ENCODE measurements around the gene PYGB. TPM values are rescaled to one million over a fixed set of nuclear protein-coding genes. Genes with fewer than 3 reads are reported as not detected.

Gene PYGB
- total RNA-seq, 1 donor from 2014 or later = 46.6 TPM

DNA sequence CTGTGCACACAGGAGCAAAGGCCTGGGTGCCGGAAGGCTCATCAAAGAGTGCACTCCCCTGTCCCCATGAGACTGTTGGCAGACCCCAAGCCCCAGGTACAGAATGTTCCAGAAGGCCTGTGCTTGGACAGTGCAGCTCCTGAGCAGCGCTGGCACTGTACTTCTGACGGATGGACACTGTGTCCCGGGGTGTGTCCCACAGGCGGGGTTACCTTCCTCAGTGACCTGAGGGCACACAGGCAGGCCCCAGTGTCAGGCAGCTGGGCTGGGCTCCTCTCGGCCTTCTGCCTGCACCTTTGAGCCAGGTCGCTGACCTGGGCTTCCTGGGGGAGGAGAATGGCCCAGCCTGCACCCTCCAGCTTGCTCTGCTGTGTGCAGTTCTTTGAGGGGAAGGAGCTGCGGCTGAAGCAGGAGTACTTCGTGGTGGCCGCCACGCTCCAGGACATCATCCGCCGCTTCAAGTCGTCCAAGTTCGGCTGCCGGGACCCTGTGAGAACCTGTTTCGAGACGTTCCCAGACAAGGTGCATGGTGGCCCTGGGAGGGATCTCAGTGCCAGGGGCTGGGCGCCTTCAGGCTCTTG lies 30.1 kb downstream of the PYGB start:
- TF ChIP-seq, protein P1, sequence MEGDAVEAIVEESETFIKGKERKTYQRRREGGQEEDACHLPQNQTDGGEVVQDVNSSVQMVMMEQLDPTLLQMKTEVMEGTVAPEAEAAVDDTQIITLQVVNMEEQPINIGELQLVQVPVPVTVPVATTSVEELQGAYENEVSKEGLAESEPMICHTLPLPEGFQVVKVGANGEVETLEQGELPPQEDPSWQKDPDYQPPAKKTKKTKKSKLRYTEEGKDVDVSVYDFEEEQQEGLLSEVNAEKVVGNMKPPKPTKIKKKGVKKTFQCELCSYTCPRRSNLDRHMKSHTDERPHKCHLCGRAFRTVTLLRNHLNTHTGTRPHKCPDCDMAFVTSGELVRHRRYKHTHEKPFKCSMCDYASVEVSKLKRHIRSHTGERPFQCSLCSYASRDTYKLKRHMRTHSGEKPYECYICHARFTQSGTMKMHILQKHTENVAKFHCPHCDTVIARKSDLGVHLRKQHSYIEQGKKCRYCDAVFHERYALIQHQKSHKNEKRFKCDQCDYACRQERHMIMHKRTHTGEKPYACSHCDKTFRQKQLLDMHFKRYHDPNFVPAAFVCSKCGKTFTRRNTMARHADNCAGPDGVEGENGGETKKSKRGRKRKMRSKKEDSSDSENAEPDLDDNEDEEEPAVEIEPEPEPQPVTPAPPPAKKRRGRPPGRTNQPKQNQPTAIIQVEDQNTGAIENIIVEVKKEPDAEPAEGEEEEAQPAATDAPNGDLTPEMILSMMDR (IDR thresholded peaks at IDR 0.05; ENCODE audit: unreplicated experiment) = no peak
- H3K9me3 Mint-ChIP-seq = no peaks in the 10 kb centered on the region
- H3K4me1 Mint-ChIP-seq = no peaks in the 10 kb centered on the region
- no peaks in the 10 kb centered on the region for H3K27me3 Mint-ChIP-seq (ENCODE audit: low read depth)
- H3K4me3 Mint-ChIP-seq = no peak overlapping the region
- H3K27ac Mint-ChIP-seq = no peak overlapping the region
- H3K36me3 Mint-ChIP-seq = peaks cover 20% of the 10 kb centered on the region
- no peak for DNase-seq (ENCODE audit: low spot score in 2 of 2, unreplicated experiment in 2 of 2)

DNA sequence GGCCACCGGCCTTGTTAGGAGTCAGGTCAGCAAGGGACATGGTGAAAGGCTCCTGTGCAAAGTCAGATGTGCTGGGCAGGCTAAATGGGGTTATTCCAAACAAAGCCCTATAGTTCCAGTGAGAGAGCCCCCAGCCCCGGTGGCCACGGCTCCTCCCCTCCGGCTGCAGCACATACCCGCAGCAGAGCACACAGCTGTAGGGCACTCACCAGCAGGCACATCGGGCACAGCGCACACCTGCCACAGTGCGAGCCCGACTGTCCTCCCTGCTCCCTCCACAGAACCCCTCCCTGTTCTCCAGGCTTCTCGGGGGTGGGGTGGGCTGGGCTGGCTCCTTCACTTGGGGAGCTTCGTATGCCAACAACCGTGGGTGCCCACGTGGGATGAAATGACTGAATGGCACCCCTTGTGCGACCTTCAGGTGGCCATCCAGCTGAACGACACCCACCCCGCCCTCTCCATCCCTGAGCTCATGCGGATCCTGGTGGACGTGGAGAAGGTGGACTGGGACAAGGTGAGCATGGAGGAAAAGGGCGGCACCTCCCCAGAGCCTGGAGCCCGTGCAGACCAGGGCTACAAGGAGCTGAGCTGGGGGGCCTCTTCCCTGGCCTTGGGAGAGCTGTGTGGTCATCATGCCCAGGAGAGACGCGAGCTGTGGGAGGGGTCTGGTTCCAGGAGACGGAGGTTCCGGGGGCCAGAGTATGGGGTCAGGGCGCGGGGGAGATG lies 30.9 kb downstream of the PYGB start:
- Mint-ChIP-seq H3K9me3 (no peaks in the 10 kb centered on the region), H3K4me1 (no peaks in the 10 kb centered on the region), H3K4me3 (no peak overlapping the region), H3K27ac (no peak overlapping the region), H3K36me3 (peaks cover 22% of the 10 kb centered on the region), H3K27me3 (ENCODE audit: low read depth) (no peaks in the 10 kb centered on the region)
- TF ChIP-seq, protein P1 (IDR thresholded peaks at IDR 0.05; ENCODE audit: unreplicated experiment) = no peak
- peak in 1 of 2 experiments; percentile 13 for DNase-seq (ENCODE audit: low spot score in 2 of 2, unreplicated experiment in 2 of 2)

DNA sequence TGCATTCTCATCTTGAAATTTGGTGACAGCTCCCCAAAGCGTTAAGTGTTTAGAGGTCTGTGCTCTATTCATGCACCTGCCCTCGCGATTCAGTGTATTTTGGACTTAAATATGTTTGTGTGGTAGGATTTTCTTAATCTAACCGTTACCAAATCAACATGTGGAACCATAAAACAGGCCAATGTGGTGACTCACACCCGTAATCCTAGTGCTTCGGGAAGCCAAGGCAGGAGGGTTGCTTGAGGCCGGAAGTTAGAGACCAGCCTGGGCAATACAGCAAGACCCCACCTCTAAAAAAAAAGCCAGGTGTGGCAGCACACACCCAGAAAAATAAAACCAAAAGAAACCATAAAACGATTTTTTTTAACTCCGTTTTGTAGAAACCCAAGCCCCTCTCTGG lies 31.5 kb downstream of the PYGB start:
- Mint-ChIP-seq H3K9me3 (no peaks in the 10 kb centered on the region), H3K4me3 (no peak overlapping the region), H3K27me3 (ENCODE audit: low read depth) (no peaks in the 10 kb centered on the region), H3K27ac (no peak overlapping the region), H3K36me3 (peaks cover 22% of the 10 kb centered on the region), H3K4me1 (no peaks in the 10 kb centered on the region)
- DNase-seq (ENCODE audit: low spot score in 2 of 2, unreplicated experiment in 2 of 2) = no peak
- TF ChIP-seq, protein P1 (IDR thresholded peaks at IDR 0.05; ENCODE audit: unreplicated experiment) = no peak

DNA sequence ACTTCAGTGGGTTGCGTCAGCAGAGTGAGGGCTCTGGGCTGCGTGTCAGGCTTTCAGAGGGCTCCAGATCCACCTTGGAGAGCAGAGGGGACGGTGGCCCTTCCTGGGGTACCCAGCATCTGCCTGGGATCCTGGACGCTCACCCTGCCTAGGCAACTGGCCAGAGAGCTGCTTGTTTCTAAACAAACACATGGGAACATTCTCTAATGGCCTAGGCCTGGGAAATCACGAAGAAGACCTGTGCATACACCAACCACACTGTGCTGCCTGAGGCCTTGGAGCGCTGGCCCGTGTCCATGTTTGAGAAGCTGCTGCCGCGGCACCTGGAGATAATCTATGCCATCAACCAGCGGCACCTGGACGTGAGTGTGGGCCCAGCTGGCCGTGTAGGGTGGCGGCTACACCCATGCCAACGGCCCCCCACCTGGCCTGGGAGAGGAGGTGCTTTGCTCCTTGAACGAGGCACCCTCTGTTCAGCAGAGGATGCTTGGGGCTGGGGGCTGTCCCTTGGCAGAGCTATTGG lies 32.2 kb downstream of the PYGB start:
- no peaks in the 10 kb centered on the region for H3K27me3 Mint-ChIP-seq (ENCODE audit: low read depth)
- TF ChIP-seq, protein P1 (IDR thresholded peaks at IDR 0.05; ENCODE audit: unreplicated experiment) = no peak
- H3K4me1 Mint-ChIP-seq = no peaks in the 10 kb centered on the region
- H3K27ac Mint-ChIP-seq = no peak overlapping the region
- no peaks in the 10 kb centered on the region for H3K9me3 Mint-ChIP-seq
- H3K4me3 Mint-ChIP-seq = no peak overlapping the region
- H3K36me3 Mint-ChIP-seq = peaks cover 22% of the 10 kb centered on the region
- DNase-seq (ENCODE audit: low spot score in 2 of 2, unreplicated experiment in 2 of 2) = peak in 1 of 2 experiments; percentile 10

DNA sequence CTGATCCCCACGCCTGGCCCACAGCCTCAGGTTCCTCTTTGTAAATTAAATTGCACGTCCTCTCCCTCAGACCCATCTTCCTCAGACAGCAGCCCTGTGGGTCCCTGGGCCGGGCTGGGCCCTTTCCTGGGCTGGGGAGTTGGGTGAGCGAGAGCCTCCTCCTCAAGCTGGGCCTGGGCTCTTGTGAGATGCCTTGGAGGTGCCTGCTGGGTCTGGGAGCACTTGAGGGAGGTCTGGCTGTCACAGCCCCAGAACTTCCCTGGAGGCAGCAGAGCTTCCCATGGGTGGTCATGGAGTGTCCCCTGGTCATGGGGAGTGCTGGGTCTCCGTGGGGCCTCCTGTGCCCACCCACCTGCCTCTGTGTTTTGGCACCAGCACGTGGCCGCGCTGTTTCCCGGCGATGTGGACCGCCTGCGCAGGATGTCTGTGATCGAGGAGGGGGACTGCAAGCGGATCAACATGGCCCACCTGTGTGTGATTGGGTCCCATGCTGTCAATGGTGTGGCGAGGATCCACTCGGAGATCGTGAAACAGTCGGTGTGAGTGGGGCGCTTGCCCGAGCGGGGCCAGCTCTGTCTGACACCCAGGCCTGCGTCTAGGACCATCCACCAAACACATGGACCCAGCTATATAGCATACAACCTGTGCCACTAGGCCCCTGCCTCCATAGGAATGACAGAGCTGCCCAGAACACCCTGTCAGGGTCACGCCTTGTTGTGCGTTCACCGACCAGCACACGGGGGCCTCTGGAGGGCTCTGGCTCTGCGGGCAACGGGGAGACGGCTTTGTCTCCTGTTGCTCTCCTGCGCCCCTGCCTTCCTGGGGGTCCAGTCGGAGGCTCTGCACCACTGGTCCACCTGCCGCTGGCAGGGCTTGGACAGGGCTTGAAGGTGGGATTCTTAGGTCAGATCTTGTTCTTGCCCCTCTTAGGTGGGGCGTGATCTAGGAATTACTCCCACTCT lies 33.0 kb downstream of the PYGB start:
- no peak overlapping the region for H3K4me3 Mint-ChIP-seq
- no peak overlapping the region for H3K27ac Mint-ChIP-seq
- no peaks in the 10 kb centered on the region for H3K27me3 Mint-ChIP-seq (ENCODE audit: low read depth)
- peaks cover 28% of the 10 kb centered on the region for H3K36me3 Mint-ChIP-seq
- no peaks in the 10 kb centered on the region for H3K9me3 Mint-ChIP-seq
- no peaks in the 10 kb centered on the region for H3K4me1 Mint-ChIP-seq
- peak in 1 of 2 experiments; percentile 10 for DNase-seq (ENCODE audit: low spot score in 2 of 2, unreplicated experiment in 2 of 2)
- TF ChIP-seq, protein P1 (IDR thresholded peaks at IDR 0.05; ENCODE audit: unreplicated experiment) = no peak

All from mesothelial cell of epicardium (in vitro differentiated cells).